H1 (cell line): ENCODE data around the gene TRAPPC2.

ENCODE experiments used
- BACH1 ChIP-seq: IDR thresholded peaks from 2 replicates; pipeline ENCODE4 v1.6.1; 2012; ENCODE audit warnings: low read length, improper control_type of control experiment
- CREB1 ChIP-seq: IDR thresholded peaks from 2 replicates; pipeline ENCODE4 v1.6.1; 2012; ENCODE audit warnings: inconsistent platforms
- CTCF ChIP-seq, 3 experiments: IDR thresholded peaks; 1 replicate in 2 of 3; 2 replicates in 1 of 3; pipeline versions ENCODE4 v1.5.1 to v1.6.1; 2011; ENCODE audit warnings: low read length in 3 of 3, mild to moderate bottlenecking in 3 of 3, inconsistent platforms in 2 of 3, low read depth in 1 of 3, moderate library complexity in 1 of 3; ENCODE audit not compliant: insufficient read depth in 1 of 3; ENCODE audit errors: control extremely low read depth in 1 of 3
- EZH2 ChIP-seq: fragments of 200-600 bp; sonication (generic); IDR thresholded peaks from 2 replicates; pipeline ENCODE4 v1.7.1; 2012; ENCODE audit warnings: low read depth, mild to moderate bottlenecking, moderate library complexity, low read length, inconsistent platforms; ENCODE audit not compliant: severe bottlenecking
- NRF1 ChIP-seq: IDR thresholded peaks from 2 replicates; pipeline ENCODE4 v1.6.1; 2011; ENCODE audit warnings: mild to moderate bottlenecking, low read depth, low read length, improper control_type of control experiment
- PHF8 ChIP-seq: fragments of 200-600 bp; sonication (generic); conservative IDR thresholded peaks from 2 replicates; pipeline ENCODE4 v1.7.1; 2012; ENCODE audit warnings: low read depth, mild to moderate bottlenecking, inconsistent platforms, low read length, moderate library complexity
- RAD21 ChIP-seq, 2 experiments: IDR thresholded peaks in 1 of 2; conservative IDR thresholded peaks in 1 of 2; 2 replicates each; pipeline ENCODE4 v1.6.1; 2011; ENCODE audit warnings: low read depth in 2 of 2, low read length in 2 of 2, improper control_type of control experiment in 1 of 2, inconsistent platforms in 1 of 2, mild to moderate bottlenecking in 1 of 2, moderate library complexity in 1 of 2
- SIN3A ChIP-seq, 2 experiments: IDR thresholded peaks in 1 of 2; conservative IDR thresholded peaks in 1 of 2; 2 replicates each; pipeline ENCODE4 v1.6.1; 2011 to 2012; ENCODE audit warnings: low read length in 2 of 2, improper control_type of control experiment in 1 of 2, low read depth in 1 of 2, mild to moderate bottlenecking in 1 of 2
- SP1 ChIP-seq: IDR thresholded peaks from 2 replicates; pipeline ENCODE4 v1.6.1; 2011; ENCODE audit warnings: low read depth, low read length
- SRF ChIP-seq: IDR thresholded peaks from 2 replicates; pipeline ENCODE4 v1.6.1; 2011; ENCODE audit warnings: mild to moderate bottlenecking, low read depth, low read length, moderate library complexity
- TAF1 ChIP-seq: IDR thresholded peaks from 2 replicates; pipeline ENCODE4 v1.6.1; 2011; ENCODE audit warnings: mild to moderate bottlenecking, low read depth, low read length
- USF2 ChIP-seq: IDR thresholded peaks from 2 replicates; pipeline ENCODE4 v1.6.1; 2011; ENCODE audit warnings: low read length, improper control_type of control experiment
- TF ChIP-seq, protein P1 (sequence below): IDR thresholded peaks from 2 replicates; pipeline ENCODE4 v1.6.1; 2012; ENCODE audit warnings: inconsistent platforms

GRCh38 chrX:13719192-13719856 lies 15.1 kb downstream of the TRAPPC2 start:
- TF ChIP-seq BACH1, result no peak
- TF ChIP-seq EZH2, result no peak
- TF ChIP-seq TAF1, result no peak
- TF ChIP-seq SRF, result no peak
- no peak for TF ChIP-seq USF2
- TF ChIP-seq, protein P1, sequence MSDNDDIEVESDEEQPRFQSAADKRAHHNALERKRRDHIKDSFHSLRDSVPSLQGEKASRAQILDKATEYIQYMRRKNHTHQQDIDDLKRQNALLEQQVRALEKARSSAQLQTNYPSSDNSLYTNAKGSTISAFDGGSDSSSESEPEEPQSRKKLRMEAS, result no peak
- no peak for TF ChIP-seq SIN3A (conservative IDR thresholded peaks at IDR 0.05 in 1 of 2, IDR thresholded peaks at IDR 0.05 in 1 of 2; ENCODE audit: low read depth in 1 of 2, low read length in 2 of 2)
- no peak for TF ChIP-seq NRF1
- no peak for TF ChIP-seq CTCF (IDR thresholded peaks at IDR 0.05; ENCODE audit: control extremely low read depth in 1 of 3, insufficient read depth in 1 of 3, low read depth in 1 of 3, low read length in 3 of 3)
- TF ChIP-seq RAD21 (IDR thresholded peaks at IDR 0.05 in 1 of 2, conservative IDR thresholded peaks at IDR 0.05 in 1 of 2; ENCODE audit: low read depth in 2 of 2, low read length in 2 of 2), result no peak
- no peak for TF ChIP-seq PHF8
- no peak for TF ChIP-seq CREB1
- TF ChIP-seq SP1, result no peak
